ENCODE results near the gene GNG3. TPM values are rescaled to one million over a fixed set of nuclear protein-coding genes. Genes with fewer than 3 reads are reported as not detected.
A peak's percentile ranks its signal among the peaks of the same experiment; 100 is the strongest.

GNG3 gene
- total RNA-seq, 1 donor from 2014 or later: 1.8 TPM

DNA sequence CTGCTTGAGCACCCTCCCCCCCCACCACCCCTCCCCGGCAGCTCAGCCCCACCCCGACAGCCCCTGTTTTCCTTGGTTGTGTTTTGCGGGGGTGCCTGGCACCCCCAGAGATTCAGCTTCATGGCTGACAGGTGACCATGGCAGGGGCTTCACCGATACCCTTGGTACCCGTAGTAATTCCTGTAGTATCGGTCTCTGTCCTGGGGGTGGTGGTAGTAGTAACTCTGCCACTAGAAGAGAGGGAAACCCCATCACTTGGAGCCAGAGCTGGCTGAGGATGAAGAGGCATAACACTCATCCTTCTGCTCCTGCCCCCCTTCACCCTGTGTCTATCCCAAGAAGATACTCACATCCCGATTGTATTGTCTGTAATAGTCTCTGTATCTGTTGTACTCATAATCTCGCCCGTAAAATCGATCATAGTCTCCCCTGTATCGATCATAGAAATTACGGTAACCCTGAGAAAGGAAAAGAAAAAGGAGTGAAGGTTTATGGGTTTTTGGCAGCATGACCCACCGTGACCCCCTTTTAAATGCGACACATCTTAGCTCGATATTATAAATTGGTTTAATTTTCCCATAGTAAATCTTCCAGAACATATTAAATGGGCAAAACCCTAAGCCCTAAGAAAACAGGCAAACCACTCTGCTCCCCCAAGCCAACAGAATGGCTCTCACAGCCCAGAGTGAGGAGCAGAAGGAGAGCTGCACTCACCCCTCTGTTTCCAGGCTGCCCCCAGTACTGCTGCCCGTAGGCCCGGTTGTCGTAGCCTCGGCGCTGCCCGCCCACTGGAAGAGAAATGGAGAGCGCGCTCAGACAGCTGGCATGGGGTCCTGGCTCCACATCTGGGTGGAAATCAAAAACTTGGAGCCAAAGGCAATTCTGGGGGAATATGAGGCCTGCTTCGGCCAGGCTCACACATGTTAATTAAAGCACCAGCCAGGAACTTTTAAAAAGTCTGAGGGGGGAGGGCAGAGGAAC, 8.0 kb downstream of the GNG3 start:
- no peaks in the 10 kb centered on the region for H3K27me3 Mint-ChIP-seq
- H3K36me3 Mint-ChIP-seq (ENCODE audit: insufficient read depth): peaks cover 39% of the 10 kb centered on the region
- DNase-seq (ENCODE audit: low spot score, unreplicated experiment): no peak
- no peaks in the 10 kb centered on the region for H3K9me3 Mint-ChIP-seq (ENCODE audit: low read depth)
- no peak overlapping the region for H3K4me3 Mint-ChIP-seq (ENCODE audit: low read depth)
- peaks cover 15% of the 10 kb centered on the region for H3K4me1 Mint-ChIP-seq (ENCODE audit: low read depth)
- TF ChIP-seq, protein P1, sequence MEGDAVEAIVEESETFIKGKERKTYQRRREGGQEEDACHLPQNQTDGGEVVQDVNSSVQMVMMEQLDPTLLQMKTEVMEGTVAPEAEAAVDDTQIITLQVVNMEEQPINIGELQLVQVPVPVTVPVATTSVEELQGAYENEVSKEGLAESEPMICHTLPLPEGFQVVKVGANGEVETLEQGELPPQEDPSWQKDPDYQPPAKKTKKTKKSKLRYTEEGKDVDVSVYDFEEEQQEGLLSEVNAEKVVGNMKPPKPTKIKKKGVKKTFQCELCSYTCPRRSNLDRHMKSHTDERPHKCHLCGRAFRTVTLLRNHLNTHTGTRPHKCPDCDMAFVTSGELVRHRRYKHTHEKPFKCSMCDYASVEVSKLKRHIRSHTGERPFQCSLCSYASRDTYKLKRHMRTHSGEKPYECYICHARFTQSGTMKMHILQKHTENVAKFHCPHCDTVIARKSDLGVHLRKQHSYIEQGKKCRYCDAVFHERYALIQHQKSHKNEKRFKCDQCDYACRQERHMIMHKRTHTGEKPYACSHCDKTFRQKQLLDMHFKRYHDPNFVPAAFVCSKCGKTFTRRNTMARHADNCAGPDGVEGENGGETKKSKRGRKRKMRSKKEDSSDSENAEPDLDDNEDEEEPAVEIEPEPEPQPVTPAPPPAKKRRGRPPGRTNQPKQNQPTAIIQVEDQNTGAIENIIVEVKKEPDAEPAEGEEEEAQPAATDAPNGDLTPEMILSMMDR (IDR thresholded peaks at IDR 0.05; ENCODE audit: unreplicated experiment): no peak
- H3K27ac Mint-ChIP-seq: no peak overlapping the region

DNA sequence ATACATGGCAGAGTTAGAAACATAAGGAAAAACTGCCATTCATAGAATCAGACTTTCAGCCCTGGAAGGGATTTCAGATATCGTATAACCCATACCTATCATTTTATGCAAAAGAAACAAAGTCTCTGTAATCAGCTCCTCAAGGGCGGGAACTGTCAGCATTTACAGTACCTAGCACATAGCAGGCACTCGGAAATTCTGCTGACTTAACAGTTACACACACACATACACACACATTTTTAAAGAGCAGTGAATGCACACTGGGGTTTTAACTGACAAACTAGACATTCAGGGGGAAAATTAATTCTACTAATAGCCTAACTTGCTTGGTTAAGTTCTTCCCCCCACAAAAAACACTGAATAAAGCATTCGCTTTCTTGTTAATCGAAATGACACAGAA, 8.7 kb downstream of the GNG3 start:
- Mint-ChIP-seq H3K9me3 (ENCODE audit: low read depth) (no peaks in the 10 kb centered on the region), H3K36me3 (ENCODE audit: insufficient read depth) (peaks cover 40% of the 10 kb centered on the region), H3K27me3 (no peaks in the 10 kb centered on the region), H3K27ac (peak overlapping the region; percentile 82), H3K4me3 (ENCODE audit: low read depth) (no peak overlapping the region), H3K4me1 (ENCODE audit: low read depth) (peaks cover 15% of the 10 kb centered on the region)
- no peak for DNase-seq (ENCODE audit: low spot score, unreplicated experiment)
- TF ChIP-seq, protein P1 (IDR thresholded peaks at IDR 0.05; ENCODE audit: unreplicated experiment): no peak

DNA sequence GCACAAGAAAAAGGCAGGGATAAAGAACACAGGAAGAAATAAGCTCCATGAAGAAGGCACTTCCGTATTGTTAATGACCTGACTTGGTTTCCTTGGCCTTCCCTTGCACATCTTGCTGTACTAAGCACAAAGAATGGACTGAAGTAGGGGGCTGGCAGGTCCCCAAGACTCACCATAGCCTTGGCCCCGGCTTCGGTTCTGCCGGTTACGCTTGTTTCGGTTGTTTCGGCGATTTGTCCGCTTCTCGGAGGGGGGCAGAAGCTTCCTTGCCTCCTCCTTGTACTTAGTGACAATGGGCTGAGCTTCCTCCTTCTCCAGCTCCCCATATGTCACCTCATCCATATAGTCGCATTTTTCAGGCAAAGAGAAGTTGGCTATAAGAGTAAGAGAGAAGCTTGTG, 9.3 kb downstream of the GNG3 start:
- H3K4me3 Mint-ChIP-seq (ENCODE audit: low read depth): no peak overlapping the region
- no peak for DNase-seq (ENCODE audit: low spot score, unreplicated experiment)
- peaks cover 46% of the 10 kb centered on the region for H3K36me3 Mint-ChIP-seq (ENCODE audit: insufficient read depth)
- no peaks in the 10 kb centered on the region for H3K9me3 Mint-ChIP-seq (ENCODE audit: low read depth)
- H3K27ac Mint-ChIP-seq: no peak overlapping the region
- TF ChIP-seq, protein P1 (IDR thresholded peaks at IDR 0.05; ENCODE audit: unreplicated experiment): no peak
- H3K4me1 Mint-ChIP-seq (ENCODE audit: low read depth): peaks cover 15% of the 10 kb centered on the region
- no peaks in the 10 kb centered on the region for H3K27me3 Mint-ChIP-seq

DNA sequence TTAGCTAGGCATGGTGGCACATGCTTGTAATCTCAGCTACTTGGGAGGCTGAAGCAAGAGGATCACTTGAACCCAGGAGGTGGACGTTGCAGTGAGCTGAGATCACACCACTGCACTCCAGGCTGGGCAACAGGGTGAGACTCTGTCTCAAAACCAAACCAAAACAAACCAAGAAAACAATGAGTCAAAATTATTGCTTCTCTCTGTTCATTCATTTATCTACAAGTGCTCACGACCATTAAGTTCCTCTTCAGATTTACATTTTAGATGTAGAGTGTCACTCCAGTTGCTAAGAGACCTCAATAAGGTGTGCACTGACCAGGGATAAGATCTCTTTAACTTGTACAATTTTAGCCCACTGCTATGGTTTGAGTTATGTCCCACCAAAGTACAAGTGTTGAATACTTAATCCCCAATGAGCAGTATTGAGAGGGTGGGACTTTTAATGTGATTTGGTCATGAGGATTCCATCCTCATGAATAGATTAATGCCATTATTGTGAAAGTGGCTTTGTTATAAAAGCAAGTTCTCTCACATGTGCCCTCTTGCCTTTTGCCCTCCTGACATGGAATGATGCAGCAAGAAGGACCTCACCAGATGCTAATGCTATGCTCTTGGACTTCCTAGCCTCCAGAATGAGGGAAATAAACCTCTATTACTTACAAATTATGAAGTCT, 12.0 kb downstream of the GNG3 start:
- Mint-ChIP-seq H3K4me1 (ENCODE audit: low read depth) (peaks cover 11% of the 10 kb centered on the region), H3K4me3 (ENCODE audit: low read depth) (no peak overlapping the region), H3K27ac (no peak overlapping the region), H3K36me3 (ENCODE audit: insufficient read depth) (peaks cover 52% of the 10 kb centered on the region), H3K27me3 (no peaks in the 10 kb centered on the region), H3K9me3 (ENCODE audit: low read depth) (no peaks in the 10 kb centered on the region)
- TF ChIP-seq, protein P1 (IDR thresholded peaks at IDR 0.05; ENCODE audit: unreplicated experiment): no peak
- DNase-seq (ENCODE audit: low spot score, unreplicated experiment): no peak

DNA sequence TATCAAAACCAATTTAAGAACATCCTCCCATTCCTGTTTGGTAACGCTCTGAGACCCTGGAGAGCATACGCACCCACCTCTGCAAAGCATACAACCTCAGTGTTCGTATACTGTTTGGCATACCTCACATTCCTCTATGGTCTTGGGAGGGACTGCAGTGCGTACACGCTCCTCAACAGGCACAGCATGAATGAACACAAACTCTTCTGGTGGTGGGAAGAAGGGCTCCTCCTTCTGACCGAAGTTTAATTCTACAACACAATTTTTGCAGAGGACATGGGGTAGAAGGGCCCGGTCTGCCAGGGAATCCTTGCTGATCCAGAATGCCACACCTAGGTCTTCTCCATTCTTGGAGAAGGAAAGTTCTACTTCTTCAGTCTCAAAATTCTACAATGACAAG, 14.5 kb downstream of the GNG3 start:
- H3K4me1 Mint-ChIP-seq (ENCODE audit: low read depth): peaks cover 23% of the 10 kb centered on the region
- TF ChIP-seq, protein P1 (IDR thresholded peaks at IDR 0.05; ENCODE audit: unreplicated experiment): peak; percentile 38

More for the DNA sequence above, 14.5 kb downstream of the GNG3 start:
- Mint-ChIP-seq H3K36me3 (ENCODE audit: insufficient read depth) (peaks cover 47% of the 10 kb centered on the region), H3K4me3 (ENCODE audit: low read depth) (no peak overlapping the region), H3K27ac (peak overlapping the region; percentile 90), H3K27me3 (no peaks in the 10 kb centered on the region), H3K9me3 (ENCODE audit: low read depth) (no peaks in the 10 kb centered on the region)
- no peak for DNase-seq (ENCODE audit: low spot score, unreplicated experiment)

Measured in progenitor cell of endocrine pancreas (in vitro differentiated cells).